DMS153 treated with DMSO at 0.1 percent for 48 hours (cell line): Measurements from ENCODE around the gene CACNA1I.

Experiments
- DNase-seq: peaks from one replicate; lab custom pipeline; 2025; ENCODE audit not compliant: unreplicated experiment; lab: John Stamatoyannopoulos, UW

The CACNA1I gene

GRCh38 chr22:39646398-39647063 lies 76.0 kb downstream of the CACNA1I start:
- peak; percentile 23 for DNase-seq

- no peak for DNase-seq
Observed at GRCh38 chr22:39647836-39648629, 77.5 kb downstream of the CACNA1I start.

GRCh38 chr22:39648630-39648950 lies 78.0 kb downstream of the CACNA1I start:
- no peak for DNase-seq

GRCh38 chr22:39649500-39650089 lies 79.0 kb downstream of the CACNA1I start:
- DNase-seq = no peak

- DNase-seq = no peak
Observed at GRCh38 chr22:39651053-39651996, 80.8 kb downstream of the CACNA1I start.

- no peak for DNase-seq
Observed at GRCh38 chr22:39652990-39653786, 82.6 kb downstream of the CACNA1I start.

- DNase-seq = no peak
Observed at GRCh38 chr22:39653787-39654077, 83.2 kb downstream of the CACNA1I start.

- DNase-seq = no peak
Observed at GRCh38 chr22:39654131-39654926, 83.8 kb downstream of the CACNA1I start.

GRCh38 chr22:39655004-39655579 lies 84.5 kb downstream of the CACNA1I start:
- no peak for DNase-seq

- no peak for DNase-seq
Observed at GRCh38 chr22:39655831-39656230, 85.3 kb downstream of the CACNA1I start.

- DNase-seq = peak; percentile 3
Observed at GRCh38 chr22:39656495-39657490, 86.2 kb downstream of the CACNA1I start.

GRCh38 chr22:39658367-39658766 lies 87.8 kb downstream of the CACNA1I start:
- peak; percentile 9 for DNase-seq

GRCh38 chr22:39658806-39659463 lies 88.4 kb downstream of the CACNA1I start:
- DNase-seq = no peak

- no peak for DNase-seq
Observed at GRCh38 chr22:39661501-39661841, 90.9 kb downstream of the CACNA1I start.

GRCh38 chr22:39661842-39662685 lies 91.5 kb downstream of the CACNA1I start:
- peak; percentile 56 for DNase-seq

- DNase-seq = no peak
Observed at GRCh38 chr22:39662686-39663052, 92.1 kb downstream of the CACNA1I start.

GRCh38 chr22:39663751-39664150 lies 93.2 kb downstream of the CACNA1I start:
- DNase-seq = peak; percentile 3
